PC-9 (cell line): ENCODE results near the gene GALNT2. TPM values are rescaled to one million over a fixed set of nuclear protein-coding genes. Genes with fewer than 3 reads are reported as not detected.

Source experiments
- BruUV-seq: library from RNA; stranded (reverse); fragments of 400-500 nt; replicated peaks from 2 replicates; lab custom pipeline; 2021; lab: Mats Ljungman, UMichigan
- CTCF ChIA-PET: fragments of 300-600 bp; sonication (Branson Sonifier 250); formaldehyde crosslinking; loops from one replicate; lab custom pipeline; 2022; ENCODE audit warnings: antibody characterized with exemption; lab: Charles Lee
- POLR2A ChIA-PET: fragments of 300-600 bp; sonication (Branson Sonifier 250); formaldehyde crosslinking; loops from one replicate; lab custom pipeline; 2022; ENCODE audit warnings: antibody characterized with exemption; ENCODE audit not compliant: unreplicated experiment; lab: Charles Lee
- DNase-seq, 2 experiments: peaks; one replicate each; pipeline versions ENCODE4 v3.0.0 to v3.0.0-alpha.2; 2015 to 2022; ENCODE audit warnings: mixed read lengths in 1 of 2
- H2AFZ ChIP-seq: fragments of 200-600 bp; sonication (generic); 2 replicates; pipeline ENCODE4 v1.8.1; 2017; ENCODE audit warnings: antibody characterized with exemption
- H3F3A ChIP-seq: fragments of 200-600 bp; sonication (generic); 2 replicates; pipeline ENCODE4 v1.8.1; 2017; ENCODE audit warnings: antibody characterized with exemption, mild to moderate bottlenecking, low read depth; ENCODE audit not compliant: insufficient read depth
- H3K27ac ChIP-seq: fragments of 200-600 bp; sonication (generic); 2 replicates; pipeline ENCODE4 v1.6.1; 2016; ENCODE audit warnings: mixed run types
- H3K27me3 ChIP-seq: fragments of 200-600 bp; sonication (generic); 2 replicates; pipeline ENCODE4 v1.6.1; 2016; ENCODE audit warnings: low read depth, mixed run types; ENCODE audit not compliant: insufficient read depth
- H3K36me3 ChIP-seq: fragments of 200-600 bp; sonication (generic); 2 replicates; pipeline ENCODE4 v1.6.1; 2016; ENCODE audit warnings: low read depth, mixed run types
- H3K4me1 ChIP-seq: fragments of 200-600 bp; sonication (generic); replicated peaks from 2 replicates; pipeline ENCODE4 v1.6.1; 2016; ENCODE audit warnings: mixed run types; ENCODE audit not compliant: insufficient read depth
- H3K4me2 ChIP-seq: fragments of 200-600 bp; sonication (generic); 2 replicates; pipeline ENCODE4 v1.6.1; 2017; ENCODE audit warnings: mixed run types
- H3K4me3 ChIP-seq: fragments of 200-600 bp; sonication (generic); 2 replicates; pipeline ENCODE4 v1.6.1; 2016; ENCODE audit warnings: mixed run types
- H3K79me2 ChIP-seq: fragments of 200-600 bp; sonication (generic); 2 replicates; pipeline ENCODE4 v1.6.1; 2017; ENCODE audit warnings: low read depth, mixed run types
- H3K9me2 ChIP-seq: fragments of 200-600 bp; sonication (generic); 2 replicates; pipeline ENCODE4 v1.8.1; 2017; ENCODE audit warnings: mild to moderate bottlenecking; ENCODE audit not compliant: insufficient read depth
- H3K9me3 ChIP-seq: fragments of 200-600 bp; sonication (generic); 2 replicates; pipeline ENCODE4 v1.8.1; 2016; ENCODE audit warnings: low read depth; ENCODE audit not compliant: insufficient read depth
- H4K20me1 ChIP-seq: fragments of 200-600 bp; sonication (generic); 2 replicates; pipeline ENCODE4 v1.8.1; 2017; ENCODE audit not compliant: insufficient read depth
- CTCF ChIP-seq: fragments of 200-600 bp; sonication (generic); conservative IDR thresholded peaks from 2 replicates; pipeline ENCODE4 v1.6.1; 2017; ENCODE audit warnings: mixed run types, antibody characterized with exemption, mild to moderate bottlenecking, moderate library complexity
- EZH2 ChIP-seq: fragments of 200-600 bp; sonication (generic); IDR thresholded peaks from 2 replicates; pipeline ENCODE4 v1.8.0; 2017; ENCODE audit warnings: antibody characterized with exemption, low read depth
- intact Hi-C: fragments of 100-400 bp; cut with micrococcal nuclease; formaldehyde crosslinking; loops from one replicate; pipeline ENCODE4 v1.10.0; 2022; ENCODE audit not compliant: unreplicated experiment
- total RNA-seq: library from RNA; stranded (reverse); gene quantifications from 2 replicates; pipeline ENCODE4 v1.2.3, GENCODE V29; 2021

The GALNT2 gene
- total RNA-seq, 1 experiment from 2014 or later, result 121 TPM

GRCh38 chr1:230220907-230221306 lies 153.9 kb downstream of the GALNT2 start:
- CTCF ChIA-PET, result no interaction called here
- no peaks in the 10 kb centered on the region for H3K36me3 ChIP-seq
- no peaks in the 10 kb centered on the region for H3K79me2 ChIP-seq
- TF ChIP-seq EZH2 (no peak), CTCF (no peak)
- intact Hi-C loops, result no loop called here
- POLR2A ChIA-PET, result interaction anchor here (0.6 kb wide), 2 partner anchors 37 to 885 kb away, joined by 3 to 5 read pairs; no protein-coding TSS in a partner anchor
- DNase-seq, result no peak
- H3K27me3 ChIP-seq, result no peaks in the 10 kb centered on the region
- no peaks in the 10 kb centered on the region for H3F3A ChIP-seq
- no peaks in the 10 kb centered on the region for H3K4me1 ChIP-seq
- no TSS peak for BruUV-seq
- no peaks in the 10 kb centered on the region for H3K9me3 ChIP-seq
- no peaks in the 10 kb centered on the region for H4K20me1 ChIP-seq
- H3K9me2 ChIP-seq, result no peaks in the 10 kb centered on the region
- no peak overlapping the region for H3K27ac ChIP-seq
- no peak overlapping the region for H3K4me2 ChIP-seq
- H3K4me3 ChIP-seq, result no peak overlapping the region
- no peak overlapping the region for H2AFZ ChIP-seq

GRCh38 chr1:230222678-230223077 lies 155.6 kb downstream of the GALNT2 start:
- H2AFZ ChIP-seq, result no peak overlapping the region
- no peak overlapping the region for H3K27ac ChIP-seq
- no peak overlapping the region for H3K4me2 ChIP-seq
- H3K36me3 ChIP-seq, result no peaks in the 10 kb centered on the region
- ChIA-PET POLR2A (no interaction called here), CTCF (no interaction called here)
- H3K9me3 ChIP-seq, result no peaks in the 10 kb centered on the region
- intact Hi-C loops, result no loop called here
- no peaks in the 10 kb centered on the region for H4K20me1 ChIP-seq
- H3K27me3 ChIP-seq, result no peaks in the 10 kb centered on the region
- DNase-seq, result no peak
- H3F3A ChIP-seq, result no peaks in the 10 kb centered on the region
- TF ChIP-seq EZH2 (no peak), CTCF (no peak)
- no TSS peak for BruUV-seq
- no peak overlapping the region for H3K4me3 ChIP-seq
- no peaks in the 10 kb centered on the region for H3K9me2 ChIP-seq
- no peaks in the 10 kb centered on the region for H3K79me2 ChIP-seq
- no peaks in the 10 kb centered on the region for H3K4me1 ChIP-seq

GRCh38 chr1:230224101-230224960 lies 157.3 kb downstream of the GALNT2 start:
- Histone ChIP-seq H4K20me1 (no peaks in the 10 kb centered on the region), H3K4me2 (no peak overlapping the region), H3K4me1 (no peaks in the 10 kb centered on the region), H3K27me3 (no peaks in the 10 kb centered on the region), H3F3A (no peaks in the 10 kb centered on the region), H3K9me3 (no peaks in the 10 kb centered on the region), H3K36me3 (no peaks in the 10 kb centered on the region), H3K4me3 (no peak overlapping the region), H3K9me2 (no peaks in the 10 kb centered on the region), H2AFZ (no peak overlapping the region), H3K79me2 (no peaks in the 10 kb centered on the region), H3K27ac (no peak overlapping the region)
- intact Hi-C loops, result no loop called here
- no TSS peak for BruUV-seq
- DNase-seq, result no peak
- ChIA-PET CTCF (no interaction called here), POLR2A (no interaction called here)
- TF ChIP-seq CTCF (no peak), EZH2 (no peak)
